ENCODE measurements around the gene PLEKHG2.
A peak's percentile ranks its signal among the peaks of the same experiment; 100 is the strongest.

The PLEKHG2 gene

GRCh38 chr19:39422020-39422419 is 9.6 kb downstream of the PLEKHG2 start:
- DNase-seq = no peak

DNA sequence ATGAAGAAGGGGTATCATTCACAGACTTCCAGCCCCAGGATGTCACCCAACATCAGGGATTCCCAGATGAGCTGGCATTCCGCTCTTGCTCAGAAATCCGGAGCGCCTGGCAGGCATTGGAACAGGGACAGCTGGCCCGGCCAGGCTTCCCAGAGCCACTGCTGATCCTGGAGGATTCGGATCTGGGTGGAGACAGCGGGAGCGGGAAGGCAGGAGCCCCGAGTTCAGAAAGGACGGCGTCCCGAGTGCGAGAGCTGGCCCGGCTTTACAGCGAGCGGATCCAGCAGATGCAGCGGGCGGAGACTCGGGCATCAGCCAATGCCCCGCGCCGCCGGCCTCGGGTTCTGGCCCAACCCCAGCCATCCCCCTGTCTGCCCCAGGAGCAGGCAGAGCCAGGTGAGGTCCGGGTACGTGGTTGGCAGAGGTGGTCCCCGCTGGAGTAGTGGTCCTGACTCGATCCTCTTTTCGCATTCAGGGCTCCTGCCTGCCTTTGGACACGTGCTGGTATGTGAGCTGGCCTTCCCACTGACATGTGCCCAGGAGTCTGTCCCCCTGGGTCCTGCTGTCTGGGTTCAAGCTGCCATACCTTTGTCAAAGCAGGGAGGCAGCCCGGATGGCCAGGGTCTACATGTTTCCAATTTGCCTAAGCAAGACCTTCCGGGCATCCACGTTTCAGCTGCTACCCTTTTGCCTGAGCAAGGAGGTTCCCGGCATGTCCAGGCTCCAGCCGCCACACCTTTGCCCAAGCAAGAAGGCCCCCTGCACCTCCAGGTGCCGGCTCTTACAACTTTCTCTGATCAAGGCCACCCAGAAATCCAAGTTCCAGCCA is 11.0 kb downstream of the PLEKHG2 start:
- no peak for DNase-seq

- no peak for DNase-seq
These were observed 12.5 kb downstream of the PLEKHG2 start for GRCh38 chr19:39424934-39425333.

- DNase-seq = no peak
These were observed 13.3 kb downstream of the PLEKHG2 start for GRCh38 chr19:39425744-39426143.

DNA sequence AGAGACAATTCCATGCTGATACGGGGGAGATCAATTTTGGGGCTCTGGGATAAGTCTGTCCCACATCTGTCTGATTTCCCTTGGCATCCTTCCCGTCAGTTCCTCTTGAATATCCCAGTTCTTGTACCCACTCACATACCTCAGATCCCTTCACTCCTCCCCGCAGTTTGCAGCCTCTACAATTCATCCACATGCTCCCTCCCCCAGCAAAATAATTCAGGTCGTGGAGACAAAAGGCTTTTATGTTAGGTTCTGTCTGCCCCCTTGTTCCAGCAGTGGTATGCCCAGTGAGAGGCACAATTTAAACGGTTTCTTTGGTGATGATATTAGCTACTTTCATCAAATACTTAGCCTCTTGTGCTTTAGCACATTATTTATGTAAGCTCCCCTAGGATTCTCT is 13.7 kb downstream of the PLEKHG2 start:
- no peak for DNase-seq

- DNase-seq = no peak
These were observed 15.2 kb downstream of the PLEKHG2 start for GRCh38 chr19:39427707-39428106.

DNA sequence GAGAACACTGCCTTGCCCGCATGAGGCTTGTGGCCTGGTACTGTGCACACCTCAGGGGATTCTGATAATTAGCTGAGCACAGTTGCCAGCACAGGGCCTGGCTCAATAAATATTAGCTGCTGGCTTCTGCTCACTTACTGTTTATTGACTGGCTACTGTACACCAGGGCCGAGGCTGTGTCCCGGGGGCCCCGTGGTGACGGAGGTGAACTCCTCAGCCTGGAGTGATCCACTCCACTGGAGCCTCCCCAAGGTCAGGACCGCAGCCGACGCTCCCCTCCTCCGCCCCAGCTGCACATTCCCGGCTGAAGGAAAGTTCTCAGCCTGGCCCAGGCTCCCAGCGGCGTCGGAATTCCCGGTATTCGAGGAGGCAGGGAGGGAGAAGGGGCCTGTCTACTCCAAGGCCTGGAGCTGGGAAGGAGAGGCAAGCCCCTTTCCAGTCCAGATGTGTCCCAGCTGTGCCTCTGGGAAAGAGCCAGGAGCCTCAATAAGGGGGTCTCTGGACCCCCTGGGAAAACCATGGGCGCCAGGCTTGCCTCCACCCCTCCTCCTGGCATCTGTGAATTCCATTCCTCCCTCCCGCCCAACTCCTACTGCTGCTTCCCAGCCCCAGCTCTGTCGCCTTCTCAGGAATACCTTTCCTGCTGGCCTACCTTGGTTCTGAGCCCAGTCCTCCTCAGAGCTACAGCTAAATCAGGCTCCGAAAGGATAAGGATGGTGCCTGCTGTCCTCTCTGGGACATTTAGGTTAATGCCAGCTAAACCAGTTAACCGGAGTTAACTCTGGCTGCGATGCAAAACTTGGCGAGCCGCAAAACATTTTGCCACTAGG is 16.0 kb downstream of the PLEKHG2 start:
- no peak for DNase-seq

DNA sequence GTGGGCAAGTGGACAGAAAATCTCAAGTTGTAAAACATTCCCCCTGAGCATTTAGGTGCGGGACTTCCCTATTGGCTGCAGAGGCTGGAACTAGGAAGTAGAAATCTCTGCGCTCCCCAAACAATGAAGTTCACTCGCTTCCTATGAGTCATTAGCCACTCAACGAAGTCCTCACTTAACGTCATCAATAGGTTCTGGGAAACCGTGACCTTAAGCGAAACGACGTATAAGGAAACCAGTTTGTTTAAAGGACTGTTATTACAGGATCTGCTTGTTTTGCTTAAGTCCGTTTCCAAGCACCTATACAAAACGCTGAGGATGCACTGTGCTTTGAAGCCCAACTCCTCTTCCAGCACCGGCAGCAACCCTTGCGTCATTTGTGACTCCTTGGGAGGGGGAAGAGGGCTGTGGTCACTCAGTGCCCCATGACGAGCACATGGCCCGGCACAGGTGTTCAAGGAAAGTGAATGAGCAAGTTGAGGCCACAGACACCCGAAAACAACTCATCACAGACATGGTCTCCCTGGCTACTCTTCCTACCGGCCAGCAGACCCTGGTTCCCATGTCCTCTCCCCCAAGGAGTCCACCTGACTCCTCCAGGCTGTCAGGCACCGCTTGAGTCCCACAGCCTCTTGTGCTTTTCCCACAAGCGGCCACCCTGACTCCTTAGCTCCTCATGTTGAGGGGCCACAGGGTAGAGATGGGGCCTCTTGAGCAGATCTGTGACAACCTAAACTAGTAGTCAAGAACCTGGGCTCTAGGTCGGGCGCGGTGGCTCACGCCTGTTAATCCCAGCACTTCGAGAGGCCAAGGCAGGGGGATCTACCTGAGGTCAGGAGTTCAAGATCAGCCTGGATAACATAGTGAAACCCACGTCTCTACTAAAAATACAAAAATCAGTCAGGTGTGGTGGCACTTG is 18.5 kb downstream of the PLEKHG2 start:
- DNase-seq = no peak

- DNase-seq = no peak
These were observed 20.2 kb downstream of the PLEKHG2 start for GRCh38 chr19:39432677-39433025.

DNA sequence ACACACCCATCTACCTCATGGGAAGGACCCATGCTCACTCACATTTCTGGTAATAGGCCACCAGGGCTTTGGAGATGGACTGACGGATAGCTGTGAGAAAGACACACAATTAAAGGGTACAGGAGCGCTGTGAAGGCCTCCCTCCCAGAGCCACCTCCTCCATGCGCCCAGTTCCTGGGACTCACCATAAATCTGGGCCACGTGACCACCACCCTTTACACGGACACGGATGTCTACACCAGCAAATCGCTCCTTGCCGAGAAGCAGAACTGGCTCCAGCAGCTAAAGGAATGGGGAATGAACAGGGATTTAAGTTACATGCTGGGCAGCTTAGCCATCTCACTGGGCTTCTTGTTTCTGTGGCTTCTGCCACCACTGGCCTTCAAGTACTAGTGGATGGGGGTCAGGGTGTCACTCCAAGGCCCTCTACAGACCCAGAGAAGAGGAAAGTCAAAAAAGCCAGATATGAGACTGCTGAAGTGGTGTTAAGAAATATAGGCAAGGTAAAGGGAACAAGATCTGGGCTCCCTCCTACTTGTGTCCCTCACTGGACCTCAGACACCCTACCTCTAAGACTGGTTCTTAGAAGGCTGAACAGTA is 21.1 kb downstream of the PLEKHG2 start:
- DNase-seq = no peak

GRCh38 chr19:39434123-39435076 is 21.9 kb downstream of the PLEKHG2 start:
- DNase-seq = no peak

DNA sequence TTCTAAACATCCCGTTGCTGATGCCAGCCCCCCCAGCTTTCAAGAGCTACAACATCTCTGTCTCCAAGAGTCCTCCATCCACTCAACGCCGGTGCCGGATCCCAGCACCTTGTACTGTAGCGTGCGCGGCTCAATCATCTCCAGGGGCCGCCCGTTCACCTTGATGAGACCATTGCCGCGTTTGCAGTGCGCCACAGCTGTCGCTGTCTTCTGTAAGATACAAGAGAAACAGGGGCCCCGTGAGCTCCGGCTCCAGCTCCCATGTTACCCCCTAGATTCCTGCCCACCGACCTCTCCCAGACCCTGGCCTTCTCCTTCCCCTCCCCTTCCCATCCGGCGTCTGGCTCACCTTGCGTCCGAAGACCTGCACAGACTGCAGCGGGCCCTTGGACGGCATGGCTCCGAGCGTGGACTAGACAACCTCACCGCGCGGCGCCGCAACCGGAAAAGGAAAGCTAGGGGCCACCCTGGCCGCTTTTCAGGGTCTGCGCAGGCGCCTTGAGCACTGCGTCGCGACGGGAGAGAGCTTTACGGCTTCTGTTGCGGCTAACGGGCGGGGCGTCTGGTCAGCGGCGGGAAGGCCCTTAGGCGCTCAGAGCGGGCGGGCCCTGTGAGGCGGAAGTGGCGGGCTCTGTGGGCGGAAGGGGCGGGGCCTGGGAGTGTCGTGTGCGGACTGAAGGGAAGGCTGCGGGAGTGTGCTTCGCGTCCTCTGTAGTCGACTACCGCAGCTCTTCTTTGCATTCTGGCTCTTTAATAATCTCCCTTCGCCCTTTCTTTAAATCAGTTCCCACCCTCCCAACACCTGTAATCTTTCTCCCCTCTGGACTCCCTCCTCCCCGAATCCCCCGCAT is 23.3 kb downstream of the PLEKHG2 start, which contains the start of gene RPS16:
RPS16 (minus strand) TSS at position 451 of the 851 bp plus-strand sequence; CDS start at position 397, 54 bp downstream.
- peak; percentile 98 for DNase-seq

- no peak for DNase-seq
These were observed 23.9 kb downstream of the PLEKHG2 start for GRCh38 chr19:39436350-39436716.

DNA sequence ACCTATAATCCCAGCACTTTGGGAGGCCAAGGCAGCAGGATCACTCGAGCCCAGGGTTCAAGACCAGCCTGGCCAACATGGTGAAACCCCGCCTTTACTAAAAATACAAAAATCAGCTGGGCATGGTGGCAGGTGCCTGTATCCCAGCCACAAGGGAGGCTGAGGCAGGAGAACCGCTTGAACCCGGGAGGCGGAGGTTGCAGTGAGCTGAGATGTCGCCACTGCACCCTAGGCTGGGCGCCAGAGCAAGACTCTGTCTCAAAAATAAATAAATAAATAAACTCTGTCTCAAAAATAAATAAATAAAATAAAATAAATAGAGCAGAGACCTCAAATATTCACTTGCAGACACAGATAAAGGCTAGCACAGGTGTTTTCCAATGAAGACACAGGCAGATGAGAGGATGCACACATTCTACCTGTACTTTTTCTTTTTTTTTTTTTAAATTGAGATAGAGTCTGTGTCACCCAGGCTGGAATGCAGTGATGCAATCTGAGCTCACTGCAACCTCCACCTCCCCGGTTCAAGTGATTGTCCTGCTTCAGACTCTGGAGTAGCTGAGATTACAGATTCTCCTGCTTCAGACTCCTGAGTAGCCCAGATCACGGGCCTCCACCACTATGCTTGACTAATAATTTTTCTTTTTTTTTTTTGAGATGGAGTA is 25.9 kb downstream of the PLEKHG2 start:
- no peak for DNase-seq

DNA sequence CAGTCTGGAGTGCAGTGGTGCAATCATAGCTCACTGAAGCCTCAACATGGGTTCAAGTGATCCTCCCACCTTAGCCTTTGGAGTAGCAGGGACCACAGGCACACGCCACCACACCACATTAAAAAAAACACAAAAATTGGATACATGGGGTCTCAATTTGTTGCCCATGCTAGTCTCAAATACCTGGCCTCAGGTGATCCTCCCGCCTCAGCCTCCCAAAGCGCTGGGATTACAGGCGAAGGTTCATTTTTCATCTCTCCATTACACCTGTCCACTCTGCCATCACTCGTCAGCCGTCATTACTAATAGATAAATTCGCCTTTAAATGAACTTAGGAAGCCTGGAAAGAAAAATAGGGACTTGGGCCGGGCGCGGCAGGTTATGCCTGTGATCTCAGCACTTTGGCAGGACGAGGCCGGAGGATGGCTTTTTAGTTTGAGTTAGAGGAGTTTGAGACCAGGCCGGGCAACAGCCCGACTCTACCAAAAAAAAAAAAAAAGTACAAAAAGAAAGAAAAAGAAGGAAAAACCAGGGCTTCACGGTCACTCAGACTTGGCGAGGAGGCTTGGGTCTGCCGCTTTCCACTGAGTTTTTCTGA is 32.2 kb downstream of the PLEKHG2 start:
- no peak for DNase-seq

- peak; percentile 98 for DNase-seq
These were observed 33.0 kb downstream of the PLEKHG2 start, which contains the start of gene SUPT5H for GRCh38 chr19:39445196-39446111. Gene SUPT5H, plus strand, starts transcription at chr19:39445582. Its CDS starts 309 bp downstream, at chr19:39445891.

GRCh38 chr19:39446365-39447084 is 34.1 kb downstream of the PLEKHG2 start:
- no peak for DNase-seq
